GM18499 (cell line): Measurements from ENCODE around the gene MX1.

Source experiments
- ATAC-seq: cut with Tn5 transposase; IDR thresholded peaks from one replicate; pipeline ENCODE4 v1.9.1; 2021; ENCODE audit warnings: moderate number of reproducible peaks; ENCODE audit not compliant: insufficient read depth, unreplicated experiment

Gene MX1

DNA sequence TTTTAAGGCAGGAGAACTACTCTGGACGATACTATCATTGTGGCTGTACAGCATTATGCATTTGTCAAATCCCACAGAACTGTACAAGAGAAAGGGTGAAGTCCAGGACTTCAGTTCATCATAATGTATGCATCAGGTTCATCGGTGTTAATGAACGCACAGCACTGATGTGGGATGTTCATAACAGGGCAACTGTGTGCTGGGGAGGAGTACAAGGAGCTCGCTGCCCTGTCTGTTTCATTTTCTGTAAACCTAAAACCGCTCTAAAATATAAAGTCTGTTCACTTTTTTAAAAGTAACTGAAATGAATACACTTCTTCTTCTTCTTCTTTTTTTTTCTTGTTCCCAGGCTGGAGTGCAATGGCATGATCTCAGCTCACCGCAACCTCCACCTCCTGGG is 56.9 kb downstream of the MX1 start:
- no peak for ATAC-seq

DNA sequence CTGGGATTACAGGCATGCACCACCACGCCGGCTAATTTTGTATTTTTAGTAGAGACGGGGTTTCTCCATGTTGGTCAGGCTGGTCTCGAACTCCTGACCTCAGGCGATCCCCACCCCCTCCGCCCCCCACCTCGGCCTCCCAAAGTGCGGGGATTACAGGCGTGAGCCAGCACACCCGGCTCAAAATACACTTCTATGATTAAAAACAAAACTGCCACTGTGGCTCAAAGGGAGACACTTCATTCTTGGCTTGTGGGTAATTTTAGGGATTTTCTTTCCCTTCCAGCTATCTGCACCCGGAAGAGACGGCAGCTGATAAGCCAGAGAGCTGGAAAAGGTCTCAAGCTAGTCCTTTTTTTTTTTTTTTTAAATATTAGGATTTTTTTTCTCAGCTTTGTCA is 57.4 kb downstream of the MX1 start:
- ATAC-seq, result no peak

DNA sequence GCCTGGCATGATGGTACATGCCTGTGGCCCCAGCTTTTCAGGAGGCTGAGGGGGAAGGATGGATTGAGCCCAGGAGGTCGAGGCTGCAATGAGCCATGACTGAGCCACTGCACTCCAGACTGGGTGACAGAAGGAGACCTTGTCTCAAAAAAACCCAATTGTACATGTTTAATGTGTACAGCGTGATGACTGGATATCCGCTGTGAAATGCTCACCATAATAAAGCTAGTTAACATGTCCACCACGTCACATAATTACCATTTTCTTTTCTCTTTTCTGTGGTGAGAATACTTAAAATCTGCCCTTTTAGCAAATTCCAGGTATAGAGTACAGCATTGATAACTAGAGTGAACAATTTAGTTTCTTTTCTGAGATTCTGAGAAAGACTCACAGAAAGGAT is 57.9 kb downstream of the MX1 start:
- no peak for ATAC-seq

DNA sequence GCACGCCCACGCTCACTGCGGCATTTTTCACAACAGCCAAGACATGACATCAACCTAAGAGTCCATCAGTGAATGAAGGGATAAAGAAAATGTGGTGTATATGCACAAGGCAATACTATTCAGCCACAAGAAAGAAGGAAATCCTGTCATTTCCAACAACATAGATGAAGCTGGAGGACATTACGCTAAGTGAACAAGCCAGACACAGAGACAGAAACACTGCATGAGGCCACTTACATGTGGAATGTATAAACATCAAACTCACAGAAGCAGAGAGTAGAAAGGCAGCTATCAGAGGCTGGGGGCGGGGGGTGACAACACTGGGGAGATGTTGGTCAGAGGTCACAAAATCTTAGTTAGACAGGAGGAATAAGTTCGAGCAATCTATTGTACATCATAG is 61.0 kb downstream of the MX1 start:
- ATAC-seq, result no peak

DNA sequence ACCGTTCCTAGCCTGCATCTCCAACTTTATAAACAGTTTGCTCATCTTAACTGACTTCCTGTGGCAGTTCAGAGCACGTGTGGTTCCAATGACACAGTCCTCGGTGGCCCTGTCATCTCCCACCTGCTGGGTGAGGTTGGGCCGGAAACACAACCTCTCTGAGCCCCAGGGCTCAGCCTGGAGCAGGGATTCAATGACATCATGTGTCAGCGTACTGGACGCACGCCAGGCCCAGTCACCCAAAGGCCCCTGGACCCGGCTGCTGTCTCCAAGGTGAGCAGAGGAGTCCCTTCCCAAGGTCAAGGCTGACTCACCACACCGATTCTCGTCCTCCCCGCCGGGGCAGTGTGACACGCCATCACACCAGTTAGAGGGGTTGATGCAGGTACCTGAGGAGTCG is 62.0 kb downstream of the MX1 start:
- no peak for ATAC-seq

DNA sequence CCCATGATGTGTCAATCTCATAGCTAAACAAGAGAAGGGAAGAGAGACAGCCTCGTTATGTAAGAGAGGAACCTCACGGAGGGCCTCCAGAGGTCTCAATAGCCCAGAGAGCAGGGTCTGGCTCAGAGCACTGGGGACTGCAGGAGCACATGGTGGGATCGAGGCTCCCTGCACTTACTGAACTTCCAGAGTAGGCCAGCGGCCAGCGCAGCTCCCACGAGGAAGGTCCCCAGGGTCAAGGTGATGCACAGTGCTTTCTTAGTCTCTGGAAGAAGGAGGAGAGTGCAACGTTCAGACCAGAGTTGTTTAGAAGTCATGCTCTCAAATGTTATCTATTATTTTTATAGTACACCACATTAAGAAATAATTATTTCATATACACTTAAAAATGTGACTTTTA is 63.3 kb downstream of the MX1 start:
- no peak for ATAC-seq

DNA sequence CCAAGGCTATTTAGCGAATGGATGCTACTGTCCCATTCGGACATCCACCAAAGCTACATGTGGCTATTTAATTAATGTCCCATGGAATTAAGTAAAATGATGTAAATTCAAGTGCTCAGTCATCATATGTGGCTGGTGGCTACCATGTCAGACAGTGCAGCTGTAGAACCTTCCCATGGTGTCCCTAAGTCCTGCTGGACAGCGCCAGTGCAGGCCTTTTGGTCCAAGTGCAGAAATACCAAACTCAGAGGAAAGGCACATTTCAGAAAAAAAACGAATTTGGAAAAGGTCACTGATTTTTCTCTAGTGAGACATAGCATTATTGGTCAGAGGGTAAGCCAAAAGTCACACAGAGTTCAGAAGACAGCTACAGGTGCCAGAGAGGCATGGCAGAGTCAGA is 64.3 kb downstream of the MX1 start:
- ATAC-seq, result no peak

DNA sequence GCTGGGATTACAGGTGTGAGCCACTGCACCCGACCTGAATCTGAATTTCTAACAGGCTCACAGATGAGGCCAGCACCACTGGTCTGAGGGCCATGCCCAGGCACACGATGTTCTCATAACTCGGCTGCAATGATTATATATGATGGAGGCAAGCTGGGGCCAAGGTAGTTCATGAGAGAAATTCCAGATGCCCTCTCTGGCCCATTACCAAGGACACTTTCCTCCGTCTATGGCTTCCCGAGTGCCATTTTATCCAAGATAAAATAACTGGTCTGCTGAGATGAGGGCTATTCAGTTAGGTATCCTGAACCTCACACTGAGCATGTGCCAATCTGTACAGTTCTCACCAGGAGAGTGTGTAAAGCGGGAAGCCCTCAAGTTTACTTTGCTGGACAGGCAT is 65.4 kb downstream of the MX1 start:
- no peak for ATAC-seq

DNA sequence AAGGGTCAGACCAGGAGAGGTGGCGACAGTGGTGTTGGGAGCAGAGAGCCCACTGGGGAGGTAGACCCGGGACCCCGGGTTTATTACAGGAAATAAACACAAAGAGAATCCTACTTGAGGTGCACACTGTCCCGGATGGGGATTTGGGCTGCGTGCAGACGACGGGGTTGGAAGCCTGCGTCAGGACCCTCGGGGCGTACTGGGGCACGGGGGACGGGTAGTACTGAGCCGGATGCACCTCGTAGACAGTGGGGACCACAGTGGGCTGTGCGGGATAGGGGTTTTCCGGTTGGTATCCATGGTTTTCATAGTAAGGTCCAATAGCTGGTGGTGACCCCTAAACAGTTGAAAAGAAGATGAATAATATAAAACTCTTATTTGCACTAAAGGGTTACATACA is 68.2 kb downstream of the MX1 start:
- no peak for ATAC-seq

DNA sequence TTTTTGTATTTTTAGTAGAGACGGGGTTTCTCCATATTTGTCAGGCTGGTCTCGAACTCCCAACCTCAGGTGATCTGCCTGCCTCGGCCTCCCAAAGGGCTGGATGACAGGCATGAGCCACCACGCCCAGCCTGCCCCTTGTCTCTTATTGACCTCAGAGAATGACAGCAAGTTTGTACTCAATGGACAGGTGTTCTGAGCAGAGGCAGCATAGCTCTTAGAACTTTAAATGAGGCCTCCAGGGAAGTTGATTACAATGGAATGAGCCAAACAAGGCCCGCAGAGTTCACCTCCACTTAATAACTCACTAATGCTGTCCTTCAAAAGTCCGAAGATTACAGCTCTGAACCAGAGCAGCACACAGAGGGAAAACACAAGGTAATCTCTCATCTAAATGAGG is 71.0 kb downstream of the MX1 start:
- no peak for ATAC-seq

DNA sequence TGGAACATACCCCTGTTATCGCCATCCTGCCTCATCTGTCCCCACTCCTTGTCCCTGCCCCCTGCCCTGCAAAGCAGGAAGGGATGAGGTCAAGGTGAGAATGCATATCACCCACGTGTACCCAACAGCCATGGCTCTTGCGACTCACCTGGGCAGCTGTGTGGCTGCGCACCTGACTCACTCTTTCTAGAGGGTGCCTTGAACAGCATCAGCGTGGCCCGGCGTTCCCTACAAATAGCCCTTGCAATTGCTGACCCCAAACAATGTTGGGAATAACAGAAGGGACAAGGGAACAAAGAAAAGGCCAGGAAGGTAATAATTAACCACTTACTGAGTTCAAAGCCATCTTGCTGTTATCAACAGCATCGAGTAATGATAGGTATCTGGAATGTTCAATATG is 71.7 kb downstream of the MX1 start:
- no peak for ATAC-seq

DNA sequence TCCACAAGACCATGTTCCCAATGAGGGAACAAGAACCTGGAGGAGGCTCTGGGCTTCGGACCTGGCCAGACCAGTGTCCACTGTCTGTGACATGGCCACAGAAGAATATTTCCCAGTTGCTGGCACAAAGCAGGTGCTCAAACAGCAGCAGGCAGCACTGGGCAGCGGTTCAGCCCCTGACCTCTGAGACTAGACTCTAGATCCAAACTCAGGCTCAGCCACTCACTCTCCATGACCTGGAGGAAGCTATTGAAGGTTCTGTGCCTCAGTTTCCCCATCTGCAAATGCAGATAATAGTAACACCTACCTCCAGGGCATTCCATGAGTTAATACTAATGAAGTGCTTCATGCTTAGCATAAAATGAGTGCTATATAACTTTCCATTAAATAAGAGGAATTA is 73.9 kb downstream of the MX1 start:
- ATAC-seq, result no peak

DNA sequence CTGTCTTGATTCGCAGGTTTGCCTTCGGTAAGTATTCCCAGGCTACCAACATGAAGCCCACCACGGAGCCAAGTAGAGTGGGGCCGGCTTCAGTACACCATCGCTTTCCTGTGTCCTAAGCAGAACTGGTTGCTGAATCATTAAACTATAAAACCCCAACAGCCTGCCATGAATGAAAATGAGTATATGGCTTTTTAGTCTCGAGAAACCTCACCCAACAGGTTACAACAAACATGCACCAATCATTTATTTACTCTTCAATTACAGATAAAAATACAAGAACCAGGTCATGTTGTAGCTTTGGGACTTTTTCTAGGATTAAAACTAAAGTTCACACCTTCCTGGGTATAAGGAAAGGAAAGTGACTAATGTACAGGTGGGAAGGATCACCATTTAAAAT is 74.3 kb downstream of the MX1 start:
- no peak for ATAC-seq

DNA sequence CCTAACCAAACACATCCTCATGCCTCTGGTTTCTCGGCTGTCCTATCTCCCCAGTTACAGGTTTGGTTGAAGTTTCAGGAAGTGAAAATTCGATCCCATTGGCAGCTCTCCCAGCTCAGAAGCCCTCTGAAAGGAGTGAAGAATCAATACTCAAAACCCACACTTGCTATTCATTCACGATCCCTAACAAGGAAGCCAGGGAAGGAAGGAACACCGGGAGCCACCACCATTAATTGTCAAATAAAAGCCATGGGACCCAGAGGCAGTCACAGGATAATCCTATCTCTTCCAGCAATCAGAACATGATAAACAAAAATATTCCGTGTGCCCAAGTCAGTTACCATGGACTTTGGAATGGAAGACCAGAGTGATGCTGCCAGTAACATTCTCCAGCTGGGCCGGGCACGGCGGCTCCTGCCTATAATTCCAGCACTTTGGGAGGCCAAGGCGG is 74.9 kb downstream of the MX1 start:
- ATAC-seq, result no peak

DNA sequence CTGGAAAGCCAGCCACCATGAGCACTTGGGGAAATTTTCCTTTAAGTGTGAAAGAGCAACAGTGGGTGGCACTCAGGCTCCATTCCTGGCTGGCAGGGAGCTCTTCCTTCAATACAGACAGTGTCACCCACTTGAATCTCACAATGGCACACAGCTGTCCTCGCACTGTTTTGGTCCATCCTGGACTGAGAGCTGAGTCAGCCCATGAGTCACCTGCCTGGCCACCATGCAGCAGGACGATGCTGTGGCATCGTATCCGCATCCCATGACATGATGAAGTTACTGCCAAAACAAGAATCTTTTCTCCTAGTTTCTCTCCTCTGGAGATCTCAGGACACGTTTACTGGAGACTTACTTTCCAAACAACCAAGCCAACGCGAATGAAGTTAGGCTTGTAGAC is 75.9 kb downstream of the MX1 start:
- no peak for ATAC-seq

DNA sequence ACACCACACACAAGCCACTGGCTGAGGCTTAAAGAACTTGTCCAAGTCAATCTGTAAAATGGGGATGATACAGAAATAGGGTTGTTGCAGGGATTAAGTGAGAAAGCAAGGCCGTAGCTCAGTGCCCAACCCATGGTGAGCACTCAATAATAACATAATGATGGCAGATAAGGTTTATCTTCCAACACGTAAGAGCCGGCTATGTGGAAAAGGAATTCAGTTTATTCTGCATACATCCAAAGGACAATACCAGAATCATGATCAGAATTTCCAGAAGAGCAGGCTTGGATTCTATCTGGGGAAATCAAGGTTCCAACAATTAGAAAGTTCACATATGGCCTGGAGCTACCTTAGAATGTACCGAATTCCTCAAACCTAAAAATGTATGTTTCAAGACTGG is 77.3 kb downstream of the MX1 start:
- no peak for ATAC-seq

DNA sequence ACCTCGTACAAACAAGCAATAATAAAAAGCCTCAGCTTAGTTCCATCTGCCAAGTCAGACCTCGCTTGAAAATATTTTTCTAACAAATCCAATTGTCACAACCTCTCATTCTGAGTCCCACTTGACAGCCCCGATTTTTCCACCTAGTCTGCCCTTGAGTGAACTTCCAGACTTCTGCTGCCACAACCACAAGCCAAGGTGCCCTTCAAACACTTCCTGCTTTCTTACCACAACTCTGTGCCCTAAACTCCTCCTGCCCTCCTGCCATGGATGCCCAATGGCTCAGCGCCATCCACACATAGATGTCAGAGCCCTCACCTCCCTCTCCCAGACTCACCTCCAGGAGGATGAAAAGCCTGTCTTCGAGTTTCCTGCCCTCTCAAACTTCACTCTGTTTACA is 78.0 kb downstream of the MX1 start:
- no peak for ATAC-seq

DNA sequence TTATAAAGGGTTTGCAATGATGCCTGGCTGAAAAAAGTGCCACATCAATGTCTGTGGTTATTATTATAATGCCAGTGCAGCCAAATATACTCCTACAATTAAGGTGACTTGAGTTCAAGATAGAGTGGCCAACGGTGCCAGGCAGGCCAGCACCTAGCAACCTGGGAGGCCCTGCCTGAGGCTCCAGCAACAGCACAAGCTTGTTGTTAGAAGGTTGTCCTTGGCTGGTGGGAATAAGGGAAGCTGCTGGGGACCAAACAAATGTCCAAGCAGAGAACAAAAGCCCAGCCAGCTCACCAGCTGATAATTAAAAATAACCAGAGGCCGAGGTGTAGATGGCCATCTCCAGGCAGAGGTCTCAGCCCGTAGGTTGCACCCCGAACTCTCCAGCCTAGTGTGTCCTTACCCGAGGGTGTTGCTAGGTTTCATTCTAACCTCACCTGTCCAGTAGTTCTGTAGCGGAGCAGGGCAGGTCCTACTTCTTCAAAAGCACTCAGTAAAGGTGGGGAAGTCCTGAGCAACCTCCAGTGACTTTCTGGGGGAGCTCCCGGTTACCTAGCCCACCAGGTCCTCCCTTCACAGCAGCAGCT is 80.1 kb downstream of the MX1 start:
- no peak for ATAC-seq

DNA sequence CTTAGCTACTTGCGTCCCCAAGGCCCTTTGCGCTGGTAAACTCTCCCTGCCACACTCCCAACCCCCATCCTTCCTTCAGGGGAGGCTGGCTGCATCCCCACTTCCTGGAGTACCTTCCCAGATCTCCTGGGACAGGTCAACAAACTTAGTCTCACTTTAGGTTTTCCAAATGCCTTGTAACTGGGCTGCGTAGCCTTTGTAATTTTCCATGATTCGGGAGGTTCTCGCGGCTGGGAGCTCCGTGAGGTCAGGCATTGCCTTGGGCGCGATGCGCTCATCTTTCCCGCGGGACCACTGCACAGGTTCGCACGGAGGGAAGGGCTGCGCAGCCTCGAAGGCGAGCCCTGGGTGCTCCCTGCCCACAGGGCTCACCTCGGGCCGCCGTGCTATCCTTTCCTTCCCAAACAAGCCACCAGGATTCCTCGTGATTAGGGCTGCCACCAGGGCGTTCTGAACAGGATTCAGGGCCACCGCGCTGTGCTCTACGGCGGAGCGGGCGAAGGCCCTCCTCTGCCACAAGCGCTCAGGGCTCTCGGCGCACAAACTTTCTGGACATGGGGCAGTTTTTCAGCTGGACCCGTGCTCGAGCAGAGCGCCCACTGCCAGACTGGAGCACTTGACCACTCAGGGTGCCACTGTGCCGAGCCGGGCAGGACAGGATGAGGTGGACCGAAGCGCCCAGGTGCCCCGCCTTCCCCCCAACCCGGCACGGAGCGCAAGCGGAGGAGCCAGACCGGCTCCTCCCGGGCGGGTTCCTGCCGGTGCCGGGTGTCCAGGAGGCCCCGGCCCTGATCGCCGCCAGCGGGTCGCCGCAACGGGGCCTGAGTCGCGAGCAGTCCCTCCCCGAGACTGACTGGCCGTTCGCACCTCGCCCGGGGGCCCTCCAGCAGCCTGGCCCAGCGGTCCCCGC is 80.8 kb downstream of the MX1 start:
- no peak for ATAC-seq

DNA sequence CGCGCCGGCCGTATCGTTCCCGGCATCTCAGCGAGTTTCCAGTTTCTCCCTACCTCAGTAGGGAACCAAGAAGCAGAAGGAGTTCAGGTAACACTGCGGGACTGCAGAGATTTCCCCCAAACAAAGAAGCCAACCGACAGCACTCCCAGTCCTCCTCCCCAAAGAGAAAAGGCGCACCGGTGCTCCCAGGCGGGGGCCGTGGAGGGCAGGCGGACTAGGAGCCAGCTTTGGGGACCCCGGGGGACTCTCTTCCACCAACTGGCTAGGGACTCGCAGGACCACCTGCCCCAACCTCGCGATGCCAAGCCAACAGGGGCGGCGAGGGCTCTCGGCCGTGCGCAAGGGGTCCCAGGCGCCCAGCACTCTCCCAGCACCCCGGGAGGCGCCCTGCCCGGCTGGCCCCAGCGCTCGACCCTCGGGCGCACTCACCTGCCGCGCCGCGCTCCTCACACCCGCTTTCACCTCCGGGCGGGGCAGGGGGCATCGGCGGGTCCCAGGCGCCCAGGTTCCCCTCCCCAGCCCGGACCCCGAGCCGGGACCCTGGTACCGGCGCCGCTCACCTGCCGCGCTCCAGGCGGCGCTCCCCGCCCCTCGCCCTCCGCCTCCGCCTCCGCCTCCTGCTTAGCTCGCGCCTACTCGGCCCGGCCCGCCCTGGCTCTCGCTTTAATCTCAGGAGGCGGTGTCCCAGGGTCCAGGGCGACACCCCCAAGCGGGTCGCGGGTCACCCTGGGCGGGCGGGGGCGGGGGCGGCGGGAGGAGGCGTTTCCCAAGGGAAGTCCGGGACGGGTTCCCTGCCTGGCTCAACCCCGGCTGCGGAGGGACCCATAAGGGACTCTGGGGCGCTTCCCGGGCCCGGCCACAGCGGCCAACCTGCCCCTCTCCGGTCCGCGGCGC is 81.7 kb downstream of the MX1 start, which contains the start of gene TMPRSS2:
TMPRSS2 (minus strand) TSS at position 638 of the 894 bp plus-strand sequence. CDS start 10,025 bp downstream, outside the sequence.
- ATAC-seq, result no peak
